Kidney glomerular epithelial cell (primary cell): ENCODE measurements around the gene UBR2.
A peak's percentile ranks its signal among the peaks of the same experiment; 100 is the strongest.
"Not testable (repeated sequence)": the region's sequence is repeated elsewhere in the genome, so short reads cannot be mapped to it uniquely, and the experiment has no call there.

ENCODE experiments used
- DNase-seq: peaks from one replicate; lab custom pipeline; 2025; lab: John Stamatoyannopoulos, UW

UBR2 gene

DNA sequence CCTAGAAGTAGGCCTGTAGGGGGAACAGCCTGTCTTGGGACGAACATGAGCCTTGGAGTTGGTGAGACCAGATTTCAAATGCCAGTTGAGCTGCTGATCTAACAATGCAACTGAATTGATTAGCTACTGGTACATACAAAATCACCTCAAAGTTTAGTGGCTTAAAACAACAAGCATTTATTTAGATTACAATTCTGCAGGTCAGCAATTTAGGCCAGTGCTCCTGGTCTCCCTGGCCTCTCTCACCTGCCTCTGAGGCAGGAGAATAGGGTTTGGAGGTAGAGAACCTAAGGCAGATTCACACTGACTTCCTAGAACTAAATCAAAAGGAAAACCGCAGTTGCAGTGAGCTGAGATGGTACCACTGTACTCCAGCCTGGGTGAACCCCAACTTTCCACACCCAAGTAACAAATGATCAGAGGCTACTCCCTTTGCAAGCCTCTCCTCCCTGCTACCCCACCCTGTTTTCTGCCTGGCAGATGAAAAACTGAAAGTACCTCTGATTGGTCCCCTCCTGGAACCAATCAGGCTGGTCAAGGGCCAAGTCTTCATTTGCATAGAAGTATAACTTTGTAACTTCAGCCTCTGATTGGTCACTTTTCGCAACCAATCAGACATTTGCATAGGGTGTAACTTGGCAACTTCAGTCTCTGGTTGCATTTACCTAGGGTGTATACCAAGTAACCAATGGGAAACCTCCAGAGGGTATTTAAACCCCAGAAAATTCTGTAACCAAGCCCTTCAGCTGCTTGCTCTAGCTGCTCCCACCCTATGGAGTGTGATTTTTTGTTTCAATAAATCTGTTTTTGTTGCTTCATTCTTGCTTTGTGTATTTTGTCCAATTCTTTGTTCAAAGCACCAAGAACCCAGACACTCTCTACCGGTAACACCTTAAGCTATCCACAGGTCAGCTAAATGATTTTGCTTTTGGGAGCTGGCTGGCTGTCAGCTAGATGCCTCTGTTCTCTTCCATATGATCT, 8.1 kb upstream of the UBR2 start:
- no peak for DNase-seq

DNA sequence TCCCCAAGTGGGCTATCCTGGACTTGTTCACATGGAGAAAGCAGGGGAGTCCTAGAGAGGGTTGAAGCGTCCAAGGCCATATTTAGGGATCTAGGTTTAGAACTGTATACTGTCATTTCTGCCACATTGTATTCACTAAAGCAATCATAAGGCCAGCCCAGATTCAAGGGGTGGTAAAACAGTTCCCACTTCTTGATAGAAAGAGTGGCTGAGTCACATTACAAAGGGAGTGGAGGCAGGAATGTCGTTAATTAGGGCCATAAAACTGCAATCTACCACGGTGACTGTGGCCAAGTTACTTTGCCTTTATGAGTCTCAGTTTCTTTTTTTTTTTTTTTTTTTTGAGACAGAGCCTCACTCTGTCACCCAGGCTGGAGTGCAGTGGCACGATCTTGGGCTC, 7.4 kb upstream of the UBR2 start:
- DNase-seq: no peak

DNA sequence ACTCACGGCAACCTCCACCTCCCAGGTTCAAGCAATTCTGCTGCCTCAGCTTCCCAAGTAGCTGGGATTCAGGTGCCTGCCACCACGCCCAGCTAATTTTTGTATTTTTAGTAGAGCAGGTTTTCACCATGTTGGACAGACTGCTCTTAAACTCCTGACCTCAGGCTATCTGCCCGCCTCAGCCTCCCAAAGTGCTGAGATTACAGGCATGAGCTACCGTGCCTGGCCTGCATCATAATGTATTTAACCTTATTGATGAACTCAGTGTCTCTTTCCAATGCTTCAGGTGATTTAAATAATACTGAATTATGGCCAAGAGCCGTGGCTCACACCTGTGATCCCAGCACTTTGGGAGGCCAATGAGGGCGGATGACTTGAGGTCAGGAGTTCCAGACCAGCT, 4.6 kb upstream of the UBR2 start:
- not testable (repeated sequence) for DNase-seq

DNA sequence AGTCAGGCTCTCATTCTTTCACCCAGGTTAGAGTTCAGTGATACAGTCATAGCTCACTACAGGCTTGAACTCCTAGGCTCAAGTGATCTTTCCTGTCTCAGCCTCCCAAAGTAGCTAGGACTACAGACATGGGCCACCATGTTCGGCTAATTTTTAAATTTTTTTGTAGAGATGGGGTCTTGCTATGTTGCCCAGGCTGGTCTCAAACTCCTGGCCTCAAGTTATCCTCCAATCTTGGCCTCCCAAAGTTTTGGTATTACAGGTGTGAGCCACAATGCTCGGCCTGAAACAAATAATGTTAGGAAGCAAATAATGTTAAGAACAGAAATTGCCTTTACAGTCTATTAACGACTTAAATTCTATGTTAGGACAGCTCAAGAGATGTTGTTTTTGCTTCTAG, 1.8 kb upstream of the UBR2 start:
- DNase-seq: no peak

DNA sequence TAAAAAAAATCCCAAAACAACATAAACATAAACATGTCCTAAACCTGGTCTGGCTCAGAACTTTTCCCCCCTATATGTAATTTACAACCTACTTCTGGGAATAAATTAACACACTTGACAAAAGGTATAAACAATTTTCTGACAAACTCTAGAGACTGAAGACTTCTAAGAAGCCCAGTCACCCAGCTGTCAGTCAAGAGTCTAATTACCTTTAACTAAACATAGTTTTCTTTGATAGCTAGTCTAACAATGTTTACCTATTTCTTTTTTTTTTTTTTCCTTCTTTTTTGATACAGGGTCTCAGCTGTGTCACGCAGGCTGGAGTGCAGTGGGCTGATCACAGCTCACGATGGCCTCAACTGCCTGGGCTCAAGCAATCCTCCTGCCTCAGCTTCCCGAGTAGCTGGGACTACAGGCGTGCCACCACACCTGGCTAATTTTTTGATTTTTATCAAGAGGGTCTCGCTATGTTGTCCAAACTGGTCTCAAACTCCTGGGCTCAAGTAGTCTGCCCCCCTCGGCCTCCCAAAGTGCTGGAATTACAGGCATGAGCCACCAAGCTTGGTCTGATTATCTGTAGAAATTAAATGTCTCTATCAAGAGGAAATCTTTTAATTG, 932 bp upstream of the UBR2 start:
- DNase-seq: no peak

DNA sequence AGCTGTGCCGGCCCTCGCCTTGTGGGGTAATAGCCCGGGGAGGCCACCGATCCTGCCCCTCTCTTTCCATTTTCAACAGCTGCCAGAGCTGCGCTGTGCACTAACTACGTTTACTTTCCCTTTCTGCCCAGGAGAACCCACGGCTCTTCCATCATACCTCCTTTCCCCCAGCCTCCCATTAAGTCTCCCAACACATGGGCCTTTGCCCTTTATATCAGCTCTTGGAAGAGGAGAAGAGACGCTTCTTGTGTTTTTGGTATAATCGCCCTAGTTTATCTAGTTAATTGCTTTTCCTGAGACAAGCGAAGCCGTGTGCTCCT, 637 bp downstream of the UBR2 start:
- peak; percentile 29 for DNase-seq

DNA sequence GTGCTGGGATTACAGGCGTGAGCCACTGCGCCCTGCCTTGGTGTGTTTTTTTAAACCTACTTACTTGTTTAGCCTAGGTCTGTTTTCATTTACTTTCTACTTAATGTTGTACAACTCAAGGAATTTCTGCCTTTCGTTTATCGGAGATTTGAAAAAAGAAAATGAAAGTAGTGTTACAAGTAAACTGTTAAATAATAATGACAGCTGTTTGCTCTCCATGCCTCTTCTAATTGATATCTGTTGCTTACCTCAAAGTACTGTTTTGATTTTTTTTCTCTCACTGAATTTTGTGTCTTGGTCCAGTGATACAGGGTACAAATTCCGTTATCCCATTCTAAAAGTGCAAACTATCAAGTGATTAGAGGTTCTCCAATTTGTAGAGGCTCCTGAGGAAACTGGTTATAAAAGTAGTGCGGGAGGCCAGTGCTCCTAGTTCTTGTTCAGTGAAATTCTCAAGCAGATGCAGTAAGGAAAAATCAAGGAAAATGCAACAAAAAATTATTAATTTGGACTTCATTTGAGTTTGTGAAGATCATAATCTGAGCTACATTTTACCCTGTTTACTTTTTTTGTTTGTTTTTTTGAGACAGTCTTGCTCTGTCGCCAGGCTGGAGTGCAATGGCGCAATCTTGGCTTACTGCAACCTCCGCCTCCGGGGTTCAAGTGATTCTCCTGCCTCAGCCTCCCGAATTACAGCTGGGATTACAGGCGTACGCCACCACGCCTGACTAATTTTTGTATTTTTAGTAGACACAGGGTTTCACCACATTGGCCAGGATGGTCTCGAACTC, 2.2 kb downstream of the UBR2 start:
- DNase-seq: no peak

DNA sequence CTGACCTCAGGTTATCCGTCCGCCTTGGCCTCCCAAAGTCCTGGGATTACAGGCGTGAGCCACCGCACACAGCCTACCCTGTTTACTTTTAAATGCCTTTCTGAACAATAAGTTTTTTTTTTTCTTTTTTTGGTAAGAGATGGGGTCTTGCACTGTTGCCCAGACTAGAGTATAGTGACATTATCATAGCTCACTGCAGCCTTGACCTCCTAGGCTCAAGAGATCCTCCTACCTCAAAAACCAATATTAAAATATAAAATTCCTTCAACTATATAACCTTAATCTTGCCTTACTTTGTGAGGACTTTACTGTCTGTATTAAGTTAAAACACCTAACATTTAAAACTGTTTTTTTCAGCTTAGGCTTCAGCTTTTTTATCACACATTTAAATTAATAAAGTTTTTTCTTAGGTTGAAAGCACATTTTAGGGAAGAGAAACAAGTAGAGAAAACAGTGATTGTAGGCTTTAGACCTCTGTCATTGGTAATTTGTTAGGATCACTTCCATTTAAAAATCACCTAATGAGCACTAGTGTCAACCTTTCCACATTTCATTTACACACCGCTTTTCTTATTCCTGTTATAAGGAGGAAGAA, 2.9 kb downstream of the UBR2 start:
- no peak for DNase-seq

DNA sequence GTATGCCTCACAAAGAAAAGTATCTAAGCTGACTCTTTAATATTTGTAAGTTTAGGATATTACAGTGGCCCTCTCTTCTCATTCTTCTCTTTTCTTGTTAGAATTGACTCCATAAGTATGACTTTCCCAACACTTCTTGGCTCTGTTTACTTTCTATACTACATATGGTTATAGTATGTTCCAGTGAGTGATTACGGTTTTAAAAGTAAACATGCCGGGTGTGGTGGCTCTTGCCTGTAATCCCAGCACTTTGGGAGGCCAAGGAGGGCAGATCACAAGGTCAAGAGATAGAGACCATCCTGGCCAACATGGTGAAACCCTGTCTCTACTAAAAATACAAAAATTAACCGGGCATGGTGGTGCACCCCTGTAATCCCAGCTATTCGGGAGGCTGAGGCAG, 3.4 kb downstream of the UBR2 start:
- DNase-seq: not testable (repeated sequence)

DNA sequence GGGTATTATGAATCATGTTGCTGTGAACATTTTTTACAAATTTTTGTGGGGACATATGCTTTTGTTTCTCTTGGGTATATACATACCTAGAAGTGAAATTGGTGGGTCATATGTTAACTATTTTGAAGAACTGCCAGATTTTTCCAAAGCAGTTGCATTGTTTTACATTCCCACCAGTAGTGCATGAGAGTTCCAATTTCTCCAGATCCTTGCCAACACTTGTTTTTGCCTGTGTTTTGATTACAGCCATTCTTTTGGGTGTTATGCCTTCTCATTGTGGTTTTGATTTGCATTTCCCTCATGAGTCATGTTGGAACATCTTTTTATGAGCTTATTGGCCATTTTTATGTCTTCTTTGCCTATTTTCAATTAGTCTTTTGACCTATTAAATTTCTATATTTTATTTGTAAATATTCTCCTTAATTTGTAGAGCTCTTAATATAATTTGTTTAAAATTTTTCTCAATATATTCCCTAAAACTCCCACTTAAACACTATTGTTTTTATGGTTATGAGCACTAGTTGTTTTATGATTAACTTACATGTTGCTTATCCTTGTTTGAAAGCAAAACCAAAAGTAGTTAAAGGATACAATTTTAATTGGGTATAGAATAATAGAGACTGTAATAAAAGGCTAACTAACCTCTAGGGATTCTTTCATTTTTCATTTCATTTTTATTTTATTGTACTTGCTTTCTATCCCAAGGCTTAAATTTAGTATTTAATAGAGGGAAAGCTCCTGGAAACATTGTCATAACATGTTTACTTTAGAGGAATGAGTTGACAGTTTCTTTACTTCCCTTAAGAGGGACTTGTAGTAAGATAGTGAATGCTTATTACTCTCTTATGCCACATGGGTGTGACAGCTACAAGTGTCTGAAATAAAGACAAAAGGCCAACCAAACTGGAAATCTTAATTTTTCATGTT, 5.5 kb downstream of the UBR2 start:
- peak; percentile 46 for DNase-seq

DNA sequence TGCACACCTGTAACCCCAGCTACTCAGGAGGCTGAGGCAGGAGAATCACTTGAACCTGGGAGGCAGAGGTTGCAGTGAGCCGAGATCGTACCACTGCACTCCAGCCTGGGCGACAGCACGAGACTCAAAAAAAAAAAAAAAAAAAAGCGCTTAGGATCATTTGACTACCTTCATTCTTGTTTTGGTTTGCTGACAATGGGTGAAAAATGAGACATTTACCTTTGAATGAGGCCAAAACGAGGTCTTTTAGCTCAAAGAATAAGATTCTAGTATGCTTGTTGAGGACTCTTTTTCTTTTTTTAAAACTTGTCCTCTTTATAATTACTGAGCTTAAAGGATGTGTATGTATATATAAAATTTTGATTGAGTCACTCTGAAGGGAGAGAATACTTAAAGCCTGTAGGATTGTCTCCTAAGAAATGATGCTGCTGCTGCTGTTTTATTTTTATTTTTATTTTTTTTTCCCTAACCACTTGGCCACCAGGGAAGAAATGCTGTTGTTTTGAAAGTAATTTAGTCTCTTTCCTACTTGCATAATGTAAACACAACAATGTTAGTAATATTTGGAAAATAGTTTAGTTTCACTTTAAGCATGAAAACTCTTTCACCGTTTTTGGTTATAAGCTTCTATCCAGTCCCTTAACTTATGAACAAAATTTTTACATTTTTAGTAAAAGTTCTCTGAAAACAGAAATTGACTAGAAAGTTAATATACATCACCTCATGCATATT, 7.9 kb downstream of the UBR2 start:
- DNase-seq: no peak

DNA sequence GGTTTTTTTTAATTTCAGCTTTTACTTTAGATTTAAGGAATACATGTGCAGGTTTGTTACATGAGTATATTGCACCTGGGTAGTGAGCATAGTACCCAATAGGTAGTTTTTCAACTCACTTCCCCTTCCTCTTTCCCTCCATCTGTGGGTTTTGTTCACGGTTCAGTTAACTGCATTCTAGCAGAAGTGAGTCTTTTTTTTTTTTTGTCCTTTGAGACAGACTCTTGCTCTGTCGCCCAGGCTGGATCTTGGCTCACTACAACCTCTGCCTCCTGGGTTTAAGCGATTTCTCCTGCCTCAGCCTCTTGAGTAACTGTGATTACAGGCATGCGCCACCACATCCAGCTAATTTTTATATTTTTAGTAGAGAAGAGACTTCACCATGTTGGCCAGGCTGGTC, 8.7 kb downstream of the UBR2 start:
- peak; percentile 4 for DNase-seq

DNA sequence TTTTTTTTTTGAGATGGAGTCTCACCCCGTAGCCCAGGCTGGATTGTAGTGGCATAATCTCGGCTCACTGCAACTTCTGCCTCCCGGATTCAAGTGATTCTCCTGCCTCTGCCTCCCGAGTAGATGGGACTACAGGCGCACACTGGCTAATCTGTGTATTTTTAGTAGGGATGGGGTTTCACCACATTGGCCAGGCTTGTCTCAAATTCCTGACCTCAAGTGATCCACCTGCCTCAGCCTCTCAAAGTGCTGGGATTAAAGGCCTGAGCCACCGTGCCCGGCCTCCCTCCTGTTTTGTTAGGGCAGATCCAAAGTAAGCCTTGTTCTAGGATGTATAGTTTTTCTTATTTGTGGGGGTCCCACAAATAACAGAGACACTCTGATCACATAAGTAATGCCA, 12.7 kb downstream of the UBR2 start:
- not testable (repeated sequence) for DNase-seq

DNA sequence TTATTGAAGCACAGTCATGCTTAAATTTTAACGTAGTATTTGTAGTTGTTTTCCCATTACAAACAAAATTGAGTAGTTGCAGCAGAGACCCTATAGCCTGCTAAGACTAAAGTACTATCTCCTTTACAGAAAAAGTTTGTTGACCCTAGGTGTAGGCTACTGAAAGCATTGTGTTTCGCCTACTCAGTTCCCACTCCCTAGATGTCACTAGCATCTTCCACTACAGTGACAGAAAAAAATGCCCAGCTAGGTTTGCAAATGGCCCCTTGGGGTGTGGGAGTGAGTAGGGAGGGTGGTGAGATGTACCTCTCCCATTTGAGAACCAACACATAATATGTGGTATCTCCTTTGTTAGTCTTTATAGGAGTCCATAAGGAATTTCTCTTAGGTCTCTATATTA, 34.5 kb downstream of the UBR2 start:
- no peak for DNase-seq

DNA sequence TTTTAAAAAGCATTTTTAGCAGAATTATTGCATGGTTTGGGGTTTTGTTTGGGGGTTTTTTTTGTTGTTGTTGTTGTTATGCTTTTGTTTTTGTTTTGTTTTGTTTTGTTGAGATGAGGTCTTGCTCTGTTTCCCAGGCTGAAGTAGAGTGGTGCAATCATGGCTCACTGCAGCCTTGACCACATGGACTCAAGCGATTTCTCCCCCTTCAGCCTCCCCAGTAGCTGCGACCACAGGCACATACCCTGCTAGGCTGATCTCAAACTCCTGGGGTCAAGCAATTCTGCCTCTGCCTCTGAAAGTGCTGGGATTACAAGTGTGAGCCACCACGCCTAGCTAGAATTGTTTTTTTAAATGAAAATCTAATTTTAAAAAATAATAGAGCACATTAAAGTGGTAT, 35.7 kb downstream of the UBR2 start:
- DNase-seq: no peak

DNA sequence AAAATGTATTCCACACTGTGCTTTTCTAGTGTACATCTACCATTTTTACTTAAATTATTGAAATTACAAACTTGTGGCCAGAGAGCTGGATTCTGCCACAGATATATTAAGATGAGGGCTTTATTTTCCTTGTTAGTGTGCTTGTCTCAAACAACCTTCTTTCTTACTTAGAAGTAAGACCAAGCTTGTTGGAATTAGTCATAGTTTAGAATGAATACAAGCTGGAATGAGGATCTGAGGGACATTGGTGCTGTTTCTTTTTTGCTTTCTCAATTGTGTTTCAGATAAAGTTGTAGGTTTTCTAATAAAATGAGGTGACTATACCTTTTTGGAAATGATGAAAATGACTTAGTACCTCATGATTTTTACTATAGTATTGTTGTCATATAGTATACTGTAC, 40.3 kb downstream of the UBR2 start:
- no peak for DNase-seq

DNA sequence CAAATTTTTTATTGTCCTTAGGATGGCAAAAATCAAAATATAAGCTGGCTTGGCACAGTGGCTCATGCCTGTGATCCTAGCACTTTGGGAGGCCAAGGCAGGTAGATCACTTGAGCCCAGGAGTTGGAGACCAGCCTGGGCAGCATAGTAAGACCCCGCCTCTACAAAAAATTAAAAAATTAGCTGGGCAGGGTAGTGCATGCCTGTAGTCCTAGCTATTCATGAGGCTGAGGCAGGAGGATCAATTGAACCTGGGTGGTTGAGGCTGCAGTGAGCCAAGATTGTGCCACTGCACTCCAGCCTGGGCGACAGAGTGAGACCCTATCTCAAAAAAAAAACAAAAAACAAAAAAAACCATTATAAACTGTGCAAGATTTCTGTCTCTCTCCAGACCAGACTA, 40.9 kb downstream of the UBR2 start:
- not testable (repeated sequence) for DNase-seq

DNA sequence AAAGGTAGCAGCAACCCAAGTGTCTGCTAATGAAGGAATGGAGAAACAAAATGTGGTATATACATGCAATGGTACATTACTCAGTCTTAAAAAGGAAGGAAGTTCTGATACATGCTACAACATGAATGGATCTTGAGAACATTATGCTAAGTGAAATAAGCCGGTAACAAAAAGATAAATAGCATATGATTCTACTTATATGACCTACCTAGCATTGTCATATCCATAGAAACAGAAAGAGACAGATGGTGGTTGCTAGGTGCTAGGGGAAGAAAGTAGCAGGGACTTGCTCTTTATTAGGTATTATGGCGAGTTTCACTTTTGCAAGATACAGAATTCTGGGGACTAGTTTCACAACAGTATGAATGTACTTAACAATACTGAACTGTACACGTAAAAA, 46.6 kb downstream of the UBR2 start:
- DNase-seq: no peak

DNA sequence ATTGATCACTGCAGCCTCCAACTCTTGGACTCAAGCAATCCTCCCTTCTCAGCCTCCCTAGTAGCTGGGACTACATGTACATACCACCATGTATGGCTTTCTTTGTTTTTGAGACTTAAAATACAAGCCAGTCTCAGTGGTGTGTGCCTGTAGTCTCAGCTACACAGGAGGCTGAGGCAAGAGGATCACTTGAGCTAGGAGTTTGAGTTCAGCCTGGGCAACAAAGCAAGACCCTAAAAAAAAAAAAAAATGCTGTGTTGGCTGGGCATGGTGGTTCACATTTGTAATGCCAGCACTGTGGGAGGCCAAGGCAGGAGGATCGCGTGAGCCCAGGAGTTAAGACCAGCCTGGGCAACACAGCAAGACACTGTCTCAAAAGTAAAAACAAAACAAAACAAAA, 51.7 kb downstream of the UBR2 start:
- no peak for DNase-seq

DNA sequence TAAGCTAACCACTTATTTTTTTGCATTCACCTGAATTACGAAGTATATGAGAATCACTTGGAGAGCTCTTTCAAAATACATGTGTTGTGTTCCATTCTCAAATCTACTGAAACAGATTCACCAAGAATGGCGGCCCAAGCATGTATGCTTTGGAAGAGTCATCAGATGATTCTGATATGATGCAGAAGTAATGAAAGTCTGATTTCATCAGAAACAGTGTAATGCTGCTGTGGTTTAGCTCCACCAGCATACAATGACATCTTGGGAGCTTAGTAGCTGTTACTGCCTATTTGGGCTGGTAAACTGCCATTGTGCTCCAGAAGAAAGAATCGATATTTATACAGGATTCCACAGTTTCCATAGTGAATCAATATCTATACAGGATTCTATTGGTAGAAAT, 52.9 kb downstream of the UBR2 start:
- no peak for DNase-seq

DNA sequence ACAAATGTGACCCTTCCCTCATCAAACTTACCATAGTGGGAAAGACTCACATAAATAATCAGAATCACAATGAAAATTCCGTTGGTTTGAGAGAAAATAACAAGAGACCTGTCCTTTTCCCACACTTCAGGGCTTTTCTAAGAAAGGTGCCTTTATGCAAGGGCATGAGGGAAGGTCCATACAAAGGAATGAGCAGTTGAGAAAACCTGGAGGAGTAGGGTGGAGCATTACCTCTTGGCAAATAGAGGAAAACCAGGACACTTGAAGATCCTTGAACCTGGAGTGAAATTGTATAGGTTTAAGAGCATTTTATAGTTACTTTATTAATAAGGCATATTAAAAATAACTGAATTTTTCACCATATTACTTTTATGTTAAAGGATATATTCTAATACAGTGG, 54.3 kb downstream of the UBR2 start:
- DNase-seq: no peak
